Activated CD8-positive, alpha-beta T cell treated with anti-CD3 and anti-CD28 coated beads for 36 hours (primary cell): ENCODE data around the gene CACNA2D2. TPM values are rescaled to one million over a fixed set of nuclear protein-coding genes. Genes with fewer than 3 reads are reported as not detected.

Source experiments
- ATAC-seq: fragments of 200-7000 bp; cut with Tn5 transposase; one replicate; pipeline ENCODE4 v1.10.0; 2021; ENCODE audit warnings: mild to moderate bottlenecking, moderate library complexity
- CTCF ChIA-PET: fragments of 350-600 bp; sonication (Branson Sonifier 250); formaldehyde crosslinking; loops from one replicate; lab custom pipeline; 2021; ENCODE audit warnings: antibody characterized with exemption; lab: Charles Lee
- POLR2A ChIA-PET: fragments of 350-600 bp; sonication (Branson Sonifier 250); formaldehyde crosslinking; loops from one replicate; lab custom pipeline; 2021; ENCODE audit warnings: antibody characterized with exemption; lab: Charles Lee
- DNase-seq: peaks from one replicate; pipeline ENCODE4 v3.0.0-alpha.2; 2020
- H3K27ac Mint-ChIP-seq: one replicate; pipeline ENCODE4 v1.8.0; 2021; ENCODE audit warnings: mild to moderate bottlenecking, mixed read lengths
- H3K27me3 Mint-ChIP-seq: one replicate; pipeline ENCODE4 v1.8.0; 2021; ENCODE audit warnings: mixed read lengths
- H3K36me3 Mint-ChIP-seq: one replicate; pipeline ENCODE4 v1.8.0; 2021; ENCODE audit warnings: low read depth, mixed read lengths
- H3K4me1 Mint-ChIP-seq: one replicate; pipeline ENCODE4 v1.8.0; 2021; ENCODE audit warnings: low read depth, mixed read lengths
- H3K4me3 Mint-ChIP-seq: one replicate; pipeline ENCODE4 v1.8.0; 2021; ENCODE audit warnings: mild to moderate bottlenecking, moderate library complexity, mixed read lengths
- H3K9me3 Mint-ChIP-seq: one replicate; pipeline ENCODE4 v1.8.0; 2021; ENCODE audit warnings: mixed read lengths
- intact Hi-C: fragments of 100-400 bp; cut with micrococcal nuclease; formaldehyde crosslinking; loops from one replicate; pipeline ENCODE4 v1.10.0; 2022
- total RNA-seq, 2 experiments: library from RNA; stranded (reverse); gene quantifications; one replicate each; pipeline ENCODE4 v1.2.3, GENCODE V29; 2021
- TF ChIP-seq, protein P1 (sequence below): fragments of 200-600 bp; IDR thresholded peaks from one replicate; pipeline ENCODE4 v1.8.0; 2022; ENCODE audit warnings: antibody characterized with exemption, mild to moderate bottlenecking

Gene CACNA2D2
- total RNA-seq, 2 experiments from 2014 or later, result 1.6 to 2.1 TPM

DNA sequence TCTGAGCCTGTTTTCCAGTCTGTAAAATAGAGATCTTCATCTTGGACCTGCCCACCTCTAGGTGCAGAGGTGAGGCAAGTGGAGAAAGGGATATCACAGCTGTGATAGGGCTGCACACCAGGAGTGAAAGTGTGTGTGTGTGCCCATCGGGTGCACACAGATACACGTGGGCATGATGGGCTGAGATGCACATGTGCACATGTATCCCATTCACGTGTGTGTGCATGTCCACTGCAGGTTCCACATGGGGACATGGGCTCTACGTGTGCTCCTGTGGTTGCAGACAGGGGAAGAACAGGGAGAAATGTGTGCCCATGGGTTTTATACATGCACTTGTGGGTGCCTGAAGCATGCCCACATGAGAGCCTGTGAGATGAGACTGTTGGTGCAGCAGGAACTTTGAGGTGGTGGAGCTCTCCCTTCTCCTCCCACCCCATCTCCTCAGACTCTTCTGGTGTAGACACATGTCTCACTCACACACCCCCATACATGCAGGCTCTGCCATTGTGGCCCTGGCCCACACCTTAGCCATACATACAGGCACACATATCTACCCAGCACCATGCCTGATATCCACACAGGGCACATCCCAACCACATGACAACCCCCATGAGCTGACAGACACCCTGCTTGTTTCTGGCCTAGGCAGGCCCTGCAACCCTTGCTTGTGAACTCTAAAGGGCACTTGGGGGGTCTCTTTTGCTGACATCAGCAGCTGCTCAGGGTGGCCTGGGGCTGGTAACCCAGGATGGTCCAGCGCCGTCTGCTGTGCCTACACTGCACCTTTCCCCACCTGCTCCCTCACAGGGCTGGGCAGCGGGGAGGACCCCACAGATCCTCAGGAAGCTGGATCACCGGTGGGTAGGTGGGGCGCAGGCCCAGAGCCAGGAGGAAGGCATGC, 86.4 kb downstream of the CACNA2D2 start:
- no peak overlapping the region for H3K4me3 Mint-ChIP-seq
- DNase-seq, result no peak
- no peaks in the 10 kb centered on the region for H3K9me3 Mint-ChIP-seq
- H3K36me3 Mint-ChIP-seq, result no peaks in the 10 kb centered on the region
- TF ChIP-seq, protein P1, sequence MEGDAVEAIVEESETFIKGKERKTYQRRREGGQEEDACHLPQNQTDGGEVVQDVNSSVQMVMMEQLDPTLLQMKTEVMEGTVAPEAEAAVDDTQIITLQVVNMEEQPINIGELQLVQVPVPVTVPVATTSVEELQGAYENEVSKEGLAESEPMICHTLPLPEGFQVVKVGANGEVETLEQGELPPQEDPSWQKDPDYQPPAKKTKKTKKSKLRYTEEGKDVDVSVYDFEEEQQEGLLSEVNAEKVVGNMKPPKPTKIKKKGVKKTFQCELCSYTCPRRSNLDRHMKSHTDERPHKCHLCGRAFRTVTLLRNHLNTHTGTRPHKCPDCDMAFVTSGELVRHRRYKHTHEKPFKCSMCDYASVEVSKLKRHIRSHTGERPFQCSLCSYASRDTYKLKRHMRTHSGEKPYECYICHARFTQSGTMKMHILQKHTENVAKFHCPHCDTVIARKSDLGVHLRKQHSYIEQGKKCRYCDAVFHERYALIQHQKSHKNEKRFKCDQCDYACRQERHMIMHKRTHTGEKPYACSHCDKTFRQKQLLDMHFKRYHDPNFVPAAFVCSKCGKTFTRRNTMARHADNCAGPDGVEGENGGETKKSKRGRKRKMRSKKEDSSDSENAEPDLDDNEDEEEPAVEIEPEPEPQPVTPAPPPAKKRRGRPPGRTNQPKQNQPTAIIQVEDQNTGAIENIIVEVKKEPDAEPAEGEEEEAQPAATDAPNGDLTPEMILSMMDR, result no peak
- H3K27ac Mint-ChIP-seq, result no peak overlapping the region
- intact Hi-C loops, result no loop called here
- POLR2A ChIA-PET, result interaction anchor here (0.8 kb wide), 1 partner anchor 79 kb away, joined by 3 read pairs; no protein-coding TSS in a partner anchor
- ATAC-seq, result no peak
- H3K4me1 Mint-ChIP-seq, result peaks cover 2% of the 10 kb centered on the region
- CTCF ChIA-PET, result interaction anchor here (1.0 kb wide), 1 partner anchor 125 kb away, joined by 6 read pairs; no protein-coding TSS in a partner anchor
- H3K27me3 Mint-ChIP-seq, result no peaks in the 10 kb centered on the region

GRCh38 chr3:50415816-50416215, 87.6 kb downstream of the CACNA2D2 start:
- TF ChIP-seq, protein P1, result no peak
- DNase-seq (no peak), ATAC-seq (no peak)
- Mint-ChIP-seq H3K27ac (no peak overlapping the region), H3K4me3 (no peak overlapping the region), H3K4me1 (peaks cover 7% of the 10 kb centered on the region), H3K9me3 (no peaks in the 10 kb centered on the region), H3K27me3 (no peaks in the 10 kb centered on the region), H3K36me3 (no peaks in the 10 kb centered on the region)
- CTCF ChIA-PET, result interaction anchor here (0.7 to 1.0 kb wide), 4 partner anchors 23 to 134 kb away, joined by 3 to 6 read pairs (median 4); no protein-coding TSS in a partner anchor
- POLR2A ChIA-PET, result interaction anchor here (0.8 kb wide), 1 partner anchor 78 kb away, joined by 3 read pairs; no protein-coding TSS in a partner anchor
- intact Hi-C loops, result no loop called here

DNA sequence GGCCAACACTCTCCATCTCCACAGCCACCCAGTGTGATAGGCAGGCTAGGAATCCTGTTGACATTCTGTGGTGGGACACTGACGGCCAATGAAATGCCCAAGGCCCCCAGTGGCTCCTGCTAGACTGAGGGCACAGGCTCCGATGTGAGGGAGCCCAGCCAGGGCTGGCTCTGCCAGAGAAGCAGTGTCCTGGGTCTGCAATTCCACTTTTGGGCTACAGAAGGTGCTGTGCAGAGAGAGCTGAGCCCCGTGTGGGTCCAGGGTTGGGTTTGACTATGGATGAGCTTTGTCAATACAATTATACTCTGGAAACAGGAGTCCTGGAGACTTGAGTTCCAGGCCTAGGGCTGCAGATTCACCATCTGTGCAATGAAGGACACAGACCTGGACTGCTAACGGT, 88.4 kb downstream of the CACNA2D2 start:
- TF ChIP-seq, protein P1, result no peak
- Mint-ChIP-seq H3K9me3 (no peaks in the 10 kb centered on the region), H3K27ac (no peak overlapping the region), H3K36me3 (no peaks in the 10 kb centered on the region), H3K4me3 (no peak overlapping the region), H3K27me3 (no peaks in the 10 kb centered on the region), H3K4me1 (peaks cover 11% of the 10 kb centered on the region)
- DNase-seq (no peak), ATAC-seq (no peak)
- ChIA-PET CTCF (interaction anchor here (1.0 kb wide), 1 partner anchor 22 kb away, joined by 3 read pairs; no protein-coding TSS in a partner anchor), POLR2A (no interaction called here)
- intact Hi-C loops, result no loop called here

GRCh38 chr3:50414616-50415015, 88.8 kb downstream of the CACNA2D2 start:
- H3K4me3 Mint-ChIP-seq, result no peak overlapping the region
- ATAC-seq, result no peak
- no peaks in the 10 kb centered on the region for H3K27me3 Mint-ChIP-seq
- TF ChIP-seq, protein P1, result no peak
- DNase-seq, result no peak
- intact Hi-C loops, result no loop called here
- H3K36me3 Mint-ChIP-seq, result no peaks in the 10 kb centered on the region
- H3K4me1 Mint-ChIP-seq, result peaks cover 11% of the 10 kb centered on the region
- no peak overlapping the region for H3K27ac Mint-ChIP-seq
- CTCF ChIA-PET, result no interaction called here
- POLR2A ChIA-PET, result no interaction called here
- H3K9me3 Mint-ChIP-seq, result no peaks in the 10 kb centered on the region
